Measurements from ENCODE around the gene PIEZO1. TPM values are rescaled to one million over a fixed set of nuclear protein-coding genes. Genes with fewer than 3 reads are reported as not detected.

The PIEZO1 gene
- total and polyA plus RNA-seq, 9 of the 15 experiments (the other 6 are each of a cell fraction or from before 2014, with no cell fraction given) = 3.6 to 432 (median 131) TPM

DNA sequence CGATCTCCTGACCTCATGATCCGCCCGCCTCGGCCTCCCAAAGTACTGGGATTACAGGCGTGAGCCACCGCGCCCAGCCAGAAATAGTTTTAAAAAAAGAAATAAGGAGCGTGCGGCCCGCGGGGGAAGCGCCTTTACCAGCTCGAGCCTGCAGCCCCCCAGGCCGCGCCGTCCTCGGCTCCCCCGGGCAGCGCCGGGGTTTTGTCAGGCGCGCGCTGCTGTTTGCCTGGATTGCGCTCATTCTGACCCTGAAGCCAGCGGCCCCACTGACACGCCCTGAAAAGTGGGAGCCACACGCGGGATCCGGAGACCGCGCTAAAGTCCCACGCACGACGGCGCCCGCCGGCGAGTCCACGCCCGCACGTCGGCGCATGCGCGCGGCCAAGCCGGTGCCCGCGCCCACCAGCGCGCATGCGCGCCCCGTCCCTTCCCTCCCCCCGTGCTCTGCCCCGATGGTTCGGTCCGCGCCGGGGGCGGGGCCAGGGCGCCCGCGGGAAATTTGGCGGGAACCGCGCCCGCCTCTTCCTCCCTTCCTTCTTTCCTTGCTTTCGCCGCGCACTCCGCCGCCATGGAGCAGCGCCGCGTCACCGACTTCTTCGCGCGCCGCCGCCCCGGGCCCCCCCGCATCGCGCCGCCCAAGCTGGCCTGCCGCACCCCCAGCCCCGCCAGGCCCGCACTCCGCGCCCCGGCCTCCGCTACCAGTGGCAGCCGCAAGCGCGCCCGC is 18.4 kb upstream of the PIEZO1 start, which contains the start of gene CDT1 (continued):
- TF ChIP-seq MTA2 (IDR thresholded peaks at IDR 0.05; ENCODE audit: low read depth) = peak; percentile 45; the same call in 1 of the 2 replicates
- TF ChIP-seq, protein P1, sequence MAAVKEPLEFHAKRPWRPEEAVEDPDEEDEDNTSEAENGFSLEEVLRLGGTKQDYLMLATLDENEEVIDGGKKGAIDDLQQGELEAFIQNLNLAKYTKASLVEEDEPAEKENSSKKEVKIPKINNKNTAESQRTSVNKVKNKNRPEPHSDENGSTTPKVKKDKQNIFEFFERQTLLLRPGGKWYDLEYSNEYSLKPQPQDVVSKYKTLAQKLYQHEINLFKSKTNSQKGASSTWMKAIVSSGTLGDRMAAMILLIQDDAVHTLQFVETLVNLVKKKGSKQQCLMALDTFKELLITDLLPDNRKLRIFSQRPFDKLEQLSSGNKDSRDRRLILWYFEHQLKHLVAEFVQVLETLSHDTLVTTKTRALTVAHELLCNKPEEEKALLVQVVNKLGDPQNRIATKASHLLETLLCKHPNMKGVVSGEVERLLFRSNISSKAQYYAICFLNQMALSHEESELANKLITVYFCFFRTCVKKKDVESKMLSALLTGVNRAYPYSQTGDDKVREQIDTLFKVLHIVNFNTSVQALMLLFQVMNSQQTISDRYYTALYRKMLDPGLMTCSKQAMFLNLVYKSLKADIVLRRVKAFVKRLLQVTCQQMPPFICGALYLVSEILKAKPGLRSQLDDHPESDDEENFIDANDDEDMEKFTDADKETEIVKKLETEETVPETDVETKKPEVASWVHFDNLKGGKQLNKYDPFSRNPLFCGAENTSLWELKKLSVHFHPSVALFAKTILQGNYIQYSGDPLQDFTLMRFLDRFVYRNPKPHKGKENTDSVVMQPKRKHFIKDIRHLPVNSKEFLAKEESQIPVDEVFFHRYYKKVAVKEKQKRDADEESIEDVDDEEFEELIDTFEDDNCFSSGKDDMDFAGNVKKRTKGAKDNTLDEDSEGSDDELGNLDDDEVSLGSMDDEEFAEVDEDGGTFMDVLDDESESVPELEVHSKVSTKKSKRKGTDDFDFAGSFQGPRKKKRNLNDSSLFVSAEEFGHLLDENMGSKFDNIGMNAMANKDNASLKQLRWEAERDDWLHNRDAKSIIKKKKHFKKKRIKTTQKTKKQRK (IDR thresholded peaks at IDR 0.05; ENCODE audit: borderline replicate concordance, low read depth, low read length) = no peak
- no peak for TF ChIP-seq PPARD (CRISPR knock-in tag; IDR thresholded peaks at IDR 0.05)
- TF ChIP-seq ILF3 (IDR thresholded peaks at IDR 0.05; ENCODE audit: borderline replicate concordance) = no peak
- TF ChIP-seq HES1 (IDR thresholded peaks at IDR 0.05; ENCODE audit: low read depth) = no peak
- no peak for TF ChIP-seq MYBL2 (IDR thresholded peaks at IDR 0.05; ENCODE audit: low read depth)
- no peak for TF ChIP-seq MYBL2 (CRISPR knock-in tag; IDR thresholded peaks at IDR 0.05; ENCODE audit: borderline replicate concordance)
- TF ChIP-seq ZNF143 (CRISPR knock-in tag; IDR thresholded peaks at IDR 0.05) = no peak
- no peak for TF ChIP-seq PATZ1 (CRISPR knock-in tag; IDR thresholded peaks at IDR 0.05; ENCODE audit: borderline replicate concordance)
- TF ChIP-seq ZNF3 (CRISPR knock-in tag; IDR thresholded peaks at IDR 0.05) = no peak
- no peak for TF ChIP-seq MED1 (CRISPR knock-in tag; IDR thresholded peaks at IDR 0.05; ENCODE audit: borderline replicate concordance)
- no peak for TF ChIP-seq ZNF175 (CRISPR knock-in tag; IDR thresholded peaks at IDR 0.05; ENCODE audit: low read depth)
- TF ChIP-seq, protein P2, sequence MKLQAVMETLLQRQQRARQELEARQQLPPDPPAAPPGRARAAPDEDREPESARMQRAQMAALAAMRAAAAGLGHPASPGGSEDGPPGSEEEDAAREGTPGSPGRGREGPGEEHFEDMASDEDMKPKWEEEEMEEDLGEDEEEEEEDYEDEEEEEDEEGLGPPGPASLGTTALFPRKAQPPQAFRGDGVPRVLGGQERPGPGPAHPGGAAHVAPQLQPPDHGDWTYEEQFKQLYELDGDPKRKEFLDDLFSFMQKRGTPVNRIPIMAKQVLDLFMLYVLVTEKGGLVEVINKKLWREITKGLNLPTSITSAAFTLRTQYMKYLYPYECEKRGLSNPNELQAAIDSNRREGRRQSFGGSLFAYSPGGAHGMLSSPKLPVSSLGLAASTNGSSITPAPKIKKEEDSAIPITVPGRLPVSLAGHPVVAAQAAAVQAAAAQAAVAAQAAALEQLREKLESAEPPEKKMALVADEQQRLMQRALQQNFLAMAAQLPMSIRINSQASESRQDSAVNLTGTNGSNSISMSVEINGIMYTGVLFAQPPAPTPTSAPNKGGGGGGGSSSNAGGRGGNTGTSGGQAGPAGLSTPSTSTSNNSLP (IDR thresholded peaks at IDR 0.05; ENCODE audit: borderline replicate concordance, low read depth, low read length) = no peak
- peak; percentile 100 for TF ChIP-seq RB1 (IDR thresholded peaks at IDR 0.05; ENCODE audit: low read depth)
- TF ChIP-seq ZNF592 (IDR thresholded peaks at IDR 0.05) = peak; percentile 61; the same call in 1 of the 2 replicates
